Measurements from ENCODE around the gene TARBP1. TPM values are rescaled to one million over a fixed set of nuclear protein-coding genes. Genes with fewer than 3 reads are reported as not detected.

TARBP1 gene
- polyA plus RNA-seq, 1 donor from 2014 or later, result 267 TPM

DNA sequence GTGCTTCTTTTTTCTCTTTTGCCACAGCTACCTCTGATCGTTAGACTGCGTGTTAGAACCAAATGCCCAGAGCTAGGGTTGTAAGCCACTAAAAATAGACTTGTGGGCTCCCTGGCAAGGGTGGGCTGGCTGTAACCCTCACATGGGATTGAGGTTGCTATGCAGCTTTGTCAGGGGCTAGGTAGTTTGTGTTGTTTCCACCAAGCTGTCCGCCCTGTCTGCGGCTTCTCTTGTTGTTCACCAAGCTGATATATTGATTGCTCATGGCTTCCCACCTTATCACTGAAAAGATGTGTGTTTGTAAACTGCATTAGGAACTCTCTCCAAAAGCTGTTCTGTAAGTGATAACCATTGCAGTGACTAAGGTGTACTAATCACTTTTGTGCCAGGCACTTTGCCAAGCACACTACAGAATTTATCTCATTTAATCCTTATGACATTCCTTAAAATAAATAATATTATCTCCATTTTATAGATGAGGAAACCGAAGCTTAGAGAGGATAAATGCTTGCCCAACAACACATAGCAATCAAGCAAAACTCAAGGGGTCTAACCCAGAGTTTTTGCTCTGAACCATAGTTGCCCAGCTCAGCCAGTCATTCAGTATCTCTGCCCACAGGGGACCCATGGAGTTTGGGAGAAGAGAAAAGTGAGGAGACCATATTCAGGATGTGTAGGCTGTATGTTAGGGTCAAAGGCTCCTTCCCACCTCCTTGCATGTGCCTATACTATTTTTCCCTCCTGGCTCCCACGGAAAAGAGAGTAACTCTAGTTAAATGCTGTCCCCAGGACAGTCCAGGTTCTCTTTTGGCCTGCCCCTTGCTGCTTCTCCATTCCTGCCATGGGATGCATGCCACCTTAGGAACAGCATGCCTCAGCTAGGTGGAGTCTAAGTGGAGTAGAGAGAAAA lies 42.2 kb upstream of the TARBP1 start:
- H3K27ac ChIP-seq (ENCODE audit: low read length), result peak overlapping the region; percentile 99
- H3K4me2 ChIP-seq (ENCODE audit: low read length), result no peak overlapping the region
- H3K9ac ChIP-seq (ENCODE audit: low read length), result no peak overlapping the region
- no peaks in the 10 kb centered on the region for H3K79me2 ChIP-seq (replicated peaks; ENCODE audit: insufficient read depth, low read length)
- no peak overlapping the region for H2AFZ ChIP-seq (ENCODE audit: low read depth, low read length)
- no peaks in the 10 kb centered on the region for H3K36me3 ChIP-seq (ENCODE audit: insufficient read depth, low read length)
- H3F3A ChIP-seq (ENCODE audit: insufficient read depth, low read length, poor library complexity, severe bottlenecking), result peaks cover 7% of the 10 kb centered on the region
- no peaks in the 10 kb centered on the region for H4K20me1 ChIP-seq (ENCODE audit: insufficient read depth)
- H3K9me2 ChIP-seq (ENCODE audit: insufficient read depth, low read length), result no peaks in the 10 kb centered on the region
- no peaks in the 10 kb centered on the region for H3K9me3 ChIP-seq (ENCODE audit: low read length)
- no peak for TF ChIP-seq SMC3 (conservative IDR thresholded peaks at IDR 0.05; ENCODE audit: poor library complexity)
- TF ChIP-seq, protein P1, sequence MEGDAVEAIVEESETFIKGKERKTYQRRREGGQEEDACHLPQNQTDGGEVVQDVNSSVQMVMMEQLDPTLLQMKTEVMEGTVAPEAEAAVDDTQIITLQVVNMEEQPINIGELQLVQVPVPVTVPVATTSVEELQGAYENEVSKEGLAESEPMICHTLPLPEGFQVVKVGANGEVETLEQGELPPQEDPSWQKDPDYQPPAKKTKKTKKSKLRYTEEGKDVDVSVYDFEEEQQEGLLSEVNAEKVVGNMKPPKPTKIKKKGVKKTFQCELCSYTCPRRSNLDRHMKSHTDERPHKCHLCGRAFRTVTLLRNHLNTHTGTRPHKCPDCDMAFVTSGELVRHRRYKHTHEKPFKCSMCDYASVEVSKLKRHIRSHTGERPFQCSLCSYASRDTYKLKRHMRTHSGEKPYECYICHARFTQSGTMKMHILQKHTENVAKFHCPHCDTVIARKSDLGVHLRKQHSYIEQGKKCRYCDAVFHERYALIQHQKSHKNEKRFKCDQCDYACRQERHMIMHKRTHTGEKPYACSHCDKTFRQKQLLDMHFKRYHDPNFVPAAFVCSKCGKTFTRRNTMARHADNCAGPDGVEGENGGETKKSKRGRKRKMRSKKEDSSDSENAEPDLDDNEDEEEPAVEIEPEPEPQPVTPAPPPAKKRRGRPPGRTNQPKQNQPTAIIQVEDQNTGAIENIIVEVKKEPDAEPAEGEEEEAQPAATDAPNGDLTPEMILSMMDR (IDR thresholded peaks at IDR 0.05; ENCODE audit: poor library complexity, severe bottlenecking), result no peak
- TF ChIP-seq MXI1 (conservative IDR thresholded peaks at IDR 0.05; ENCODE audit: poor library complexity, severe bottlenecking), result no peak
- H3K27me3 ChIP-seq (ENCODE audit: insufficient read depth, low read depth, low read length), result no peaks in the 10 kb centered on the region
- H3K4me3 ChIP-seq (ENCODE audit: low read length), result no peak overlapping the region

DNA sequence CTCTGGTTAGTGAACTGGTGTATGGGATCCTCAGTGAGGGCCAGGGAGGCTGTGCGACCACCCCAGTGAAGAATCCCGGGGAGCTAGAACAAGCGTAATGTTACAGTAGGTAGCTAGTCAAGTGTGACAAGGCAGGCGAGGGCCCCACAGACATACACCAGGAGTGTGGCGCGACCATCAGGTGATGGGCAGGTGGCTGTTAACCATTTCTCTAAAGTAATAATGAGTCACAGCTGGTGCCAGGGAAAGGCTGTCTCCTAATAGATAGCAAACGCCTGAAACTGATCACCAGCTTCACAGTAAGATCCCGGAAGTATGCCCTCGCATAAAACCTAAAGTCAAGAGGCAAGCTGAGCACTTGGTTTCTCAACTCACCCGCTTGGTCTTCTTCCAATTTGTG lies 40.5 kb upstream of the TARBP1 start:
- no peaks in the 10 kb centered on the region for H3K36me3 ChIP-seq (ENCODE audit: insufficient read depth, low read length)
- no peaks in the 10 kb centered on the region for H3K27me3 ChIP-seq (ENCODE audit: insufficient read depth, low read depth, low read length)
- H2AFZ ChIP-seq (ENCODE audit: low read depth, low read length), result no peak overlapping the region
- H3F3A ChIP-seq (ENCODE audit: insufficient read depth, low read length, poor library complexity, severe bottlenecking), result peaks cover 4% of the 10 kb centered on the region
- TF ChIP-seq POLR2AphosphoS5 (IDR thresholded peaks at IDR 0.05), result no peak
- TF ChIP-seq, protein P1 (IDR thresholded peaks at IDR 0.05; ENCODE audit: poor library complexity, severe bottlenecking), result no peak
- TF ChIP-seq EZH2 (IDR thresholded peaks at IDR 0.05; ENCODE audit: borderline replicate concordance, insufficient read depth, low read length, poor library complexity, severe bottlenecking), result no peak
- no peak for TF ChIP-seq SMC3 (conservative IDR thresholded peaks at IDR 0.05; ENCODE audit: poor library complexity)
- TF ChIP-seq EP300 (conservative IDR thresholded peaks at IDR 0.05; ENCODE audit: poor library complexity, severe bottlenecking), result no peak
- TF ChIP-seq RAD21 (conservative IDR thresholded peaks at IDR 0.05), result no peak
- TF ChIP-seq MXI1 (conservative IDR thresholded peaks at IDR 0.05; ENCODE audit: poor library complexity, severe bottlenecking), result no peak
- TF ChIP-seq, protein P2, sequence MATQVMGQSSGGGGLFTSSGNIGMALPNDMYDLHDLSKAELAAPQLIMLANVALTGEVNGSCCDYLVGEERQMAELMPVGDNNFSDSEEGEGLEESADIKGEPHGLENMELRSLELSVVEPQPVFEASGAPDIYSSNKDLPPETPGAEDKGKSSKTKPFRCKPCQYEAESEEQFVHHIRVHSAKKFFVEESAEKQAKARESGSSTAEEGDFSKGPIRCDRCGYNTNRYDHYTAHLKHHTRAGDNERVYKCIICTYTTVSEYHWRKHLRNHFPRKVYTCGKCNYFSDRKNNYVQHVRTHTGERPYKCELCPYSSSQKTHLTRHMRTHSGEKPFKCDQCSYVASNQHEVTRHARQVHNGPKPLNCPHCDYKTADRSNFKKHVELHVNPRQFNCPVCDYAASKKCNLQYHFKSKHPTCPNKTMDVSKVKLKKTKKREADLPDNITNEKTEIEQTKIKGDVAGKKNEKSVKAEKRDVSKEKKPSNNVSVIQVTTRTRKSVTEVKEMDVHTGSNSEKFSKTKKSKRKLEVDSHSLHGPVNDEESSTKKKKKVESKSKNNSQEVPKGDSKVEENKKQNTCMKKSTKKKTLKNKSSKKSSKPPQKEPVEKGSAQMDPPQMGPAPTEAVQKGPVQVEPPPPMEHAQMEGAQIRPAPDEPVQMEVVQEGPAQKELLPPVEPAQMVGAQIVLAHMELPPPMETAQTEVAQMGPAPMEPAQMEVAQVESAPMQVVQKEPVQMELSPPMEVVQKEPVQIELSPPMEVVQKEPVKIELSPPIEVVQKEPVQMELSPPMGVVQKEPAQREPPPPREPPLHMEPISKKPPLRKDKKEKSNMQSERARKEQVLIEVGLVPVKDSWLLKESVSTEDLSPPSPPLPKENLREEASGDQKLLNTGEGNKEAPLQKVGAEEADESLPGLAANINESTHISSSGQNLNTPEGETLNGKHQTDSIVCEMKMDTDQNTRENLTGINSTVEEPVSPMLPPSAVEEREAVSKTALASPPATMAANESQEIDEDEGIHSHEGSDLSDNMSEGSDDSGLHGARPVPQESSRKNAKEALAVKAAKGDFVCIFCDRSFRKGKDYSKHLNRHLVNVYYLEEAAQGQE (IDR thresholded peaks at IDR 0.05; ENCODE audit: borderline replicate concordance), result no peak
- no peak overlapping the region for H3K4me2 ChIP-seq (ENCODE audit: low read length)
- H4K20me1 ChIP-seq (ENCODE audit: insufficient read depth), result no peaks in the 10 kb centered on the region
- H3K79me2 ChIP-seq (replicated peaks; ENCODE audit: insufficient read depth, low read length), result no peaks in the 10 kb centered on the region
- no peak overlapping the region for H3K27ac ChIP-seq (ENCODE audit: low read length)
- H3K9me2 ChIP-seq (ENCODE audit: insufficient read depth, low read length), result no peaks in the 10 kb centered on the region
- H3K9ac ChIP-seq (ENCODE audit: low read length), result no peak overlapping the region
- H3K4me3 ChIP-seq (ENCODE audit: low read length), result no peak overlapping the region
- no peaks in the 10 kb centered on the region for H3K9me3 ChIP-seq (ENCODE audit: low read length)
